ENCODE data around the gene LPP. TPM values are rescaled to one million over a fixed set of nuclear protein-coding genes. Genes with fewer than 3 reads are reported as not detected.

Gene LPP
- total and polyA plus RNA-seq, 2 of the 13 experiments (the other 11 are each of a cell fraction or from before 2014, with no cell fraction given): 19.2 to 29.9 TPM

DNA sequence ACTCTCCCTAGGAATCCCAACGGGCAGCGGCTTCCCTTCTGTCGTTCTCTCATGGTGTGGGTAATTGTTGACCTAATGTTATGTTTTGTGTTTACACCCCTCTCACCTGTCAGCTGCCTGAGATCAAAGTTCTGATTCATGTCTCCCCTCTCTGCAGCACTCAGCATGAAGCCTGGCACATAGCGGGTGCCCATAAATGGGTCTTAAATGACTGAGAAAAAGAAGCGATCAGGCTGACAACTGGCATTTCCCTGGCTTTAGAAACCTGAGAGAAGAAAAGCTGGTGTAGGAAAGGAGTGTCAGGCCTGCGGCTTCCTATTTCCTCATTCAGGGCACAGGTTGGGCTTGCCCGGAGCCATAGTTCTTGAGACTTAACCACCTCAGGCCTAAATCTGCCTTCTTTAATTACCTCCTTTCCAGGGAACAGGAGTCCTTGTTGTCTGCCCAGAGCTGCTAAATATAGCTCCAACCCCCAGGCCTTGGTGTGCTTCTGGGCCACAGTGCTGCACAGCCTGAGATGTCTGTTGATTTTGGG, 31.8 kb downstream of the LPP start (continued):
- TF ChIP-seq, protein P1, sequence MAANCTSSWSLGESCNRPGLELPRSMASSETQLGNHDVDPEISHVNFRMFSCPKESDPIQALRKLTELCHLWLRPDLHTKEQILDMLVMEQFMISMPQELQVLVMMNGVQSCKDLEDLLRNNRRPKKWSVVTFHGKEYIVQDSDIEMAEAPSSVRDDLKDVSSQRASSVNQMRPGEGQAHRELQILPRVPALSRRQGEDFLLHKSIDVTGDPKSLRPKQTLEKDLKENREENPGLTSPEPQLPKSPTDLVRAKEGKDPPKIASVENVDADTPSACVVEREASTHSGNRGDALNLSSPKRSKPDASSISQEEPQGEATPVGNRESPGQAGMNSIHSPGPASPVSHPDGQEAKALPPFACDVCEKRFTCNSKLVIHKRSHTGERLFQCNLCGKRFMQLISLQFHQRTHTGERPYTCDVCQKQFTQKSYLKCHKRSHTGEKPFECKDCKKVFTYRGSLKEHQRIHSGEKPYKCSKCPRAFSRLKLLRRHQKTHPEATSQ (CRISPR knock-in tag; IDR thresholded peaks at IDR 0.05; ENCODE audit: borderline replicate concordance): no peak
- TF ChIP-seq NBN (conservative IDR thresholded peaks at IDR 0.05): no peak
- no peak for TF ChIP-seq ZNF883 (CRISPR knock-in tag; IDR thresholded peaks at IDR 0.05; ENCODE audit: not compliant biosample characterization)
- TF ChIP-seq MTA3 (CRISPR knock-in tag; IDR thresholded peaks at IDR 0.05): no peak
- TF ChIP-seq ISX (CRISPR knock-in tag; conservative IDR thresholded peaks at IDR 0.05): no peak
- TF ChIP-seq CHCHD3 (CRISPR knock-in tag; IDR thresholded peaks at IDR 0.05): no peak
- TF ChIP-seq DR1 (CRISPR knock-in tag; IDR thresholded peaks at IDR 0.05): no peak
- TF ChIP-seq EEA1 (CRISPR knock-in tag; IDR thresholded peaks at IDR 0.05; ENCODE audit: borderline replicate concordance): no peak
- TF ChIP-seq ZNF292 (CRISPR knock-in tag; IDR thresholded peaks at IDR 0.05; ENCODE audit: borderline replicate concordance, low read depth): peak; percentile 69; the same call in 1 of the 2 replicates
- TF ChIP-seq ZNF569 (CRISPR knock-in tag; IDR thresholded peaks at IDR 0.05; ENCODE audit: borderline replicate concordance): no peak
- TF ChIP-seq ZNF598 (CRISPR knock-in tag; IDR thresholded peaks at IDR 0.05; ENCODE audit: borderline replicate concordance): no peak
- TF ChIP-seq BORCS8-MEF2B (CRISPR knock-in tag; IDR thresholded peaks at IDR 0.05): no peak
- TF ChIP-seq CHD2 (IDR thresholded peaks at IDR 0.05; ENCODE audit: low read depth, low read length): no peak
- no peak for TF ChIP-seq TSC22D2 (CRISPR knock-in tag; IDR thresholded peaks at IDR 0.05; ENCODE audit: borderline replicate concordance)
- no peak for TF ChIP-seq NFATC3 (CRISPR knock-in tag; IDR thresholded peaks at IDR 0.05)
- no peak for TF ChIP-seq ZBTB8A (CRISPR knock-in tag; IDR thresholded peaks at IDR 0.05; ENCODE audit: borderline replicate concordance, low read depth)
- no peak for TF ChIP-seq RFX5 (IDR thresholded peaks at IDR 0.05; ENCODE audit: low read depth, low read length)
- TF ChIP-seq, protein P2, sequence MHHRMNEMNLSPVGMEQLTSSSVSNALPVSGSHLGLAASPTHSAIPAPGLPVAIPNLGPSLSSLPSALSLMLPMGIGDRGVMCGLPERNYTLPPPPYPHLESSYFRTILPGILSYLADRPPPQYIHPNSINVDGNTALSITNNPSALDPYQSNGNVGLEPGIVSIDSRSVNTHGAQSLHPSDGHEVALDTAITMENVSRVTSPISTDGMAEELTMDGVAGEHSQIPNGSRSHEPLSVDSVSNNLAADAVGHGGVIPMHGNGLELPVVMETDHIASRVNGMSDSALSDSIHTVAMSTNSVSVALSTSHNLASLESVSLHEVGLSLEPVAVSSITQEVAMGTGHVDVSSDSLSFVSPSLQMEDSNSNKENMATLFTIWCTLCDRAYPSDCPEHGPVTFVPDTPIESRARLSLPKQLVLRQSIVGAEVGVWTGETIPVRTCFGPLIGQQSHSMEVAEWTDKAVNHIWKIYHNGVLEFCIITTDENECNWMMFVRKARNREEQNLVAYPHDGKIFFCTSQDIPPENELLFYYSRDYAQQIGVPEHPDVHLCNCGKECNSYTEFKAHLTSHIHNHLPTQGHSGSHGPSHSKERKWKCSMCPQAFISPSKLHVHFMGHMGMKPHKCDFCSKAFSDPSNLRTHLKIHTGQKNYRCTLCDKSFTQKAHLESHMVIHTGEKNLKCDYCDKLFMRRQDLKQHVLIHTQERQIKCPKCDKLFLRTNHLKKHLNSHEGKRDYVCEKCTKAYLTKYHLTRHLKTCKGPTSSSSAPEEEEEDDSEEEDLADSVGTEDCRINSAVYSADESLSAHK (CRISPR knock-in tag; IDR thresholded peaks at IDR 0.05; ENCODE audit: borderline replicate concordance): no peak
- no peak for TF ChIP-seq JUND (CRISPR knock-in tag; IDR thresholded peaks at IDR 0.05)
- no peak for TF ChIP-seq MATR3 (CRISPR knock-in tag; IDR thresholded peaks at IDR 0.05)
- TF ChIP-seq, protein P3, sequence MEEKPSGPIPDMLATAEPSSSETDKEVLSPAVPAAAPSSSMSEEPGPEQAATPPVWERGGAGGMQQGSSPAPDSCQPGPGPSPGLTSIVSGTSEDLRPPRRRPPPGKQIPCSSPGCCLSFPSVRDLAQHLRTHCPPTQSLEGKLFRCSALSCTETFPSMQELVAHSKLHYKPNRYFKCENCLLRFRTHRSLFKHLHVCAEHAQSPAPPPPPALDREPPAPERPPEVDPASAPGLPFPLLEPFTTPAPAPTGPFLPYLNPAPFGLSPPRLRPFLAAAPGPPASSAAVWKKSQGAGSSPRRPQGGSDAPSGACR (CRISPR knock-in tag; IDR thresholded peaks at IDR 0.05): no peak
- 0 out of 2 replicates have a peak, but pooled peaks have one; percentile 20 for TF ChIP-seq ZNF605 (CRISPR knock-in tag; IDR thresholded peaks at IDR 0.05)
- no peak for TF ChIP-seq ZNF7 (CRISPR knock-in tag; IDR thresholded peaks at IDR 0.05)
- no peak for TF ChIP-seq ZNF792 (CRISPR knock-in tag; IDR thresholded peaks at IDR 0.05)
- TF ChIP-seq, protein P4, sequence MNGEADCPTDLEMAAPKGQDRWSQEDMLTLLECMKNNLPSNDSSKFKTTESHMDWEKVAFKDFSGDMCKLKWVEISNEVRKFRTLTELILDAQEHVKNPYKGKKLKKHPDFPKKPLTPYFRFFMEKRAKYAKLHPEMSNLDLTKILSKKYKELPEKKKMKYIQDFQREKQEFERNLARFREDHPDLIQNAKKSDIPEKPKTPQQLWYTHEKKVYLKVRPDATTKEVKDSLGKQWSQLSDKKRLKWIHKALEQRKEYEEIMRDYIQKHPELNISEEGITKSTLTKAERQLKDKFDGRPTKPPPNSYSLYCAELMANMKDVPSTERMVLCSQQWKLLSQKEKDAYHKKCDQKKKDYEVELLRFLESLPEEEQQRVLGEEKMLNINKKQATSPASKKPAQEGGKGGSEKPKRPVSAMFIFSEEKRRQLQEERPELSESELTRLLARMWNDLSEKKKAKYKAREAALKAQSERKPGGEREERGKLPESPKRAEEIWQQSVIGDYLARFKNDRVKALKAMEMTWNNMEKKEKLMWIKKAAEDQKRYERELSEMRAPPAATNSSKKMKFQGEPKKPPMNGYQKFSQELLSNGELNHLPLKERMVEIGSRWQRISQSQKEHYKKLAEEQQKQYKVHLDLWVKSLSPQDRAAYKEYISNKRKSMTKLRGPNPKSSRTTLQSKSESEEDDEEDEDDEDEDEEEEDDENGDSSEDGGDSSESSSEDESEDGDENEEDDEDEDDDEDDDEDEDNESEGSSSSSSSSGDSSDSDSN (CRISPR knock-in tag; IDR thresholded peaks at IDR 0.05): no peak
- TF ChIP-seq ZNF768 (CRISPR knock-in tag; IDR thresholded peaks at IDR 0.05): no peak
